NCI-H1417 treated with DMSO at 0.1 percent for 48 hours (cell line): Measurements from ENCODE around the gene RPS6KA4.

Experiments used
- DNase-seq: peaks from one replicate; lab custom pipeline; 2025; lab: John Stamatoyannopoulos, UW

Gene RPS6KA4

DNA sequence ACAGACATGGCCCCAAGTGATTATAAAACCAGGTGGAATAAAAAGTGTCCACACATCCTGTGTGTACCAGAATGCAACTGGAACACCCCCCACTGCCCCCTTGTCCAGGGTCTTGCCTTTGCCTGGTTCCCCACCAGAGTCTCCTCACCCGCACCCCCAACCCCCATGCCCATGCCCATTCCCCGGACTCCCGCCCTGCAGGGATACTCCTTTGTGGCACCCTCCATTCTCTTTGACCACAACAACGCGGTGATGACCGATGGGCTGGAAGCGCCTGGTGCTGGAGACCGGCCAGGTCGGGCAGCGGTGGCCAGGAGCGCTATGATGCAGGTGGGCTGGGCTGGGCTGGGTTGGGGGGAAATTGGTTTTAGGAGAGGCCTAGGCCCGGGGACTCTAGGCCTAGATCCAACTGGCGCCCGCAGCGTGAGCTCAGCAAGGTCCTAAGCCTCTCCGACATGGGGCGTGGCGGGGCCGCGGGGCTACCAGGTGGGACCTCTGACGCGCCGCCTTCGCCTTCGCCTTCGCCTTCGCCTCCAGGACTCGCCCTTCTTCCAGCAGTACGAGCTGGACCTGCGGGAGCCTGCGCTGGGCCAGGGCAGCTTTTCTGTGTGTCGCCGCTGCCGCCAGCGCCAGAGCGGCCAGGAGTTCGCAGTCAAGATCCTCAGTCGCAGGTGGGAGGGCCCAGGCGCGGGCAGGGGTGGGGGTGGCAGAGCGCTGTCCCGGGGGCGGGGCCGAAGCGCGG is 9.1 kb downstream of the RPS6KA4 start:
- DNase-seq: no peak

DNA sequence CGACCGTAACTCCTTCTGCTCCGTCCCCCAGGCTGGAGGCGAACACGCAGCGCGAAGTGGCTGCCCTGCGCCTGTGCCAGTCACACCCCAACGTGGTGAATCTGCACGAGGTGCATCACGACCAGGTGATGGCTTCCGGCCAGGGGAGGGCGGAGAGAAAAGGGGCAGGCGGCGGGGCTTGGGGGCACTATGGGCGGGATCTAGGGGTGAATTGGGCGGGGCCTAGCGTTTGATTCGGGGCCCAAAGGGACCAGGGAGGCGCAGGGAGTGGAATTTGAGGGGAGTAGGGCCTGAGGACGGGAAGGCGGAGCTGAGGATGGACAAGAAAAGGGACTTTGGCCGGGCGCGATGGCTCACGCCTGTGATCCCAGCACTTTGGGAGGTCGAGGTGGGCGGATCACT is 9.7 kb downstream of the RPS6KA4 start:
- DNase-seq: no peak

DNA sequence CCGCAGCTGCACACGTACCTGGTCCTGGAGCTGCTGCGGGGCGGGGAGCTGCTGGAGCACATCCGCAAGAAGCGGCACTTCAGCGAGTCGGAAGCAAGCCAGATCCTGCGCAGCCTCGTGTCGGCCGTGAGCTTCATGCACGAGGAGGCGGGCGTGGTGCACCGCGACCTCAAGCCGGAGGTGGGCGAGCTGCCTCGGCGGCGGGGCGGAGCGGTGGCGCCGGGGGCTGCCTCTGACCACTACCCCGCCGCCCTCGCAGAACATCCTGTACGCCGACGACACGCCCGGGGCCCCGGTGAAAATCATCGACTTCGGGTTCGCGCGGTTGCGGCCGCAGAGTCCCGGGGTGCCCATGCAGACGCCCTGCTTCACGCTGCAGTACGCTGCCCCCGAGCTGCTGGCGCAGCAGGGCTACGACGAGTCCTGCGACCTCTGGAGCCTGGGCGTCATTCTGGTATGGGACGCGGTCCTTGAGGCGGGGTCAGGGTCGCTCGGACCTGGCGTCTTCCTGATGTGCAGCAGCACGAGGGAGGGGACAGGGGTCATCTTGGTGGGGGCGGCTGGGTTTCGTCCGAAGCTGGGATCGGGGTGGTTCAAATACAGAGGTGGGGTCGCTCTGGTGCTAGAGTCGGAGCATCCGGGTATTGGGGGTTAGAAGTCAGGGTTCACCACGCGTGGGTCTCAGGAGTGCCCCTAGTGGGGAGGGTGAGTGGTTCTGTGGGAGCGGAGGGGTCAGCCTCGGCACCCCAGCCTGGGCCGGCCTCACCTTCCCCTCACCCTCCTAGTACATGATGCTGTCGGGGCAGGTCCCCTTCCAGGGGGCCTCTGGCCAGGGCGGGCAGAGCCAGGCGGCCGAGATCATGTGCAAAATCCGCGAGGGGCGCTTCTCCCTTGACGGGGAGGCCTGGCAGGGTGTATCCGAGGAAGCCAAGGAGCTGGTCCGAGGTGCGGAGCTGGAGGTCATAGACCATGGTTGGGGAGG is 10.8 kb downstream of the RPS6KA4 start:
- no peak for DNase-seq

DNA sequence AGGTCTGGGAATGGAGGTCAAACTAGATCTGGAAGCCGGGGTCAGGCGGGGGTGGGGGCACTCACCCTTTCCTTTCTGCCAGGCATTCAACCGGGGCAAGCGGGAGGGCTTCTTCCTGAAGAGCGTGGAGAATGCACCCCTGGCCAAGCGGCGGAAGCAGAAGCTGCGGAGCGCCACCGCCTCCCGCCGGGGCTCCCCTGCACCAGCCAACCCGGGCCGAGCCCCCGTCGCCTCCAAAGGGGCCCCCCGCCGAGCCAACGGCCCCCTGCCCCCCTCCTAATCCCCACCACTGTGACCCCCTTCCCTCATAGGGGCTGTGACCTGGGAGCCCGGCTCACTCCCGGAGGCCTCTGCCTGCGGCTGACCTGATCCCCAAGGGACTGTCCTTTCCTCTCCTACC is 12.2 kb downstream of the RPS6KA4 start:
- no peak for DNase-seq

DNA sequence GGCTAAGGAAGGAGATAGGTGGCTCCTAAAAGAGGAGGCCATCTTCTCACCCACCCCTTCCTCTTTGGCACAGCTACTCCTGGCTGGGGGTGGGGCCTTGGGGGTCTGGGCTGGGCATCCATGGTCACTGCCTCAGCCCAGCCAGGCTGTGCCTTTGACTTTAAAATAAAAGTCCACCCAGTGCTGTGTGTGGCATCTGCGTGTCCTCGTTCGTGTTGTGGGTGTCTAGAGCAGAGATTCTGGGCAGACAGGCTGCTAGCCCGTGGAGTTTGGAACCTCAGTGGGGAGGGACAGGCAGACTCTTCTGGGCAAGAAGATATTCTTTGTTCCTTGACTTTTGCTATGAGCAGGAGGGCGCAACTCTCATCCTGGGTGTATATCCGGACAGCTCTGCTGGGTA is 13.1 kb downstream of the RPS6KA4 start:
- DNase-seq: no peak

DNA sequence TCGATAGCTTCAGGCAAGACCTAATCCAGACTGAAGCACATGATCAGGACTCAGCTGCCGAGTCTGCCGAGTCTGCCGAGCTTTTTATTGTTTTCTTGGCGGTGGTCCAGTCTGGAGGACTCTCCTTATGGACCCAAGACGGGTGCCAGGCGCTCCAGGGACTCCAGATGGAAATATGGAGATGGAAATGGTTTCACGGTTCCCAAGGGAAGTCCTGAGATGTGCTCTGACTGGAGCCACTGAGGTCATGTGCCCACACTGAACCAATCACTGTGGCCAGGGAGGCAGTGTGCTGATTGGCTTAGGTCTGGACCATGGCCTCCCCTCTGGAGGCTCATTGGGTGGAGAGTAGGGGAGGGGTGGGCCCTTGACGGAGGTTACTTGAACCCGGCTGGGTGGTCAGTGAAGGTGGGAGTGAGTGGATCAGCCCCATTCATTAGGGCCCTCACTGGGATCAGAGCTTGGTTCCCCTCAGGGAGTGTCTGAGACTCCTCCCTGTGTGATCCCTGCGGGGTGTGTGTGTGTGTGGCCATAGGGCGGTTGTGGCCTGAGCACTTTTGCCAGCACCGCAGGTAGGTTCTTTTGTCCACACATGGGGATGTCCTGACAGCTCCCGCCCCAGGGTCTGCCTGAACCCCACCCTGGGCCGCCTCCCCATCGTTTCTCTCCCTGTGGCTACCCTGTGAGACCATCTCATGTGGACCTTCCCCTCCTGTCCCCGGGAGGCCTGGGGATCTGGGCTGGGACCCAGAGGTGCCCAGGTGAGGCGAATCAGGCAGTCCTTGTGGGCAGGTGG is 14.0 kb downstream of the RPS6KA4 start:
- no peak for DNase-seq

DNA sequence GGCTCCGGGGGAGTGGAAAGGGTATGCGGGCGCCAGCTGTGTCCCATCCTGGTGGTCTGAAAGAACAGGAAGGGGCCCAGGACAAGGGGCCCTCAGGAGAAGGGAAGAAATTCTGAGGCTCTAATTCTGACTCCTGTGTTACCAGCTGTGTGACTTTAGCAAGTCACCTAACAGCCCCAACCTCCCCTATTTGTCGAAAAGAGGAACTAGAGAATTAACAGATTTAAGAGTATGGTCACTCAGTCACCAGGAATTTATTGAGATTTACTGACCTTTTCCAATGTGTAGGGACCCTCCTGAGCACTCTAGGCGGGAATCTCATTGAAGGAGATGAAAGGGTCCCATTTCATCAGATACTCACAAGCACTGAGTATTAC is 14.6 kb downstream of the RPS6KA4 start:
- DNase-seq: no peak

DNA sequence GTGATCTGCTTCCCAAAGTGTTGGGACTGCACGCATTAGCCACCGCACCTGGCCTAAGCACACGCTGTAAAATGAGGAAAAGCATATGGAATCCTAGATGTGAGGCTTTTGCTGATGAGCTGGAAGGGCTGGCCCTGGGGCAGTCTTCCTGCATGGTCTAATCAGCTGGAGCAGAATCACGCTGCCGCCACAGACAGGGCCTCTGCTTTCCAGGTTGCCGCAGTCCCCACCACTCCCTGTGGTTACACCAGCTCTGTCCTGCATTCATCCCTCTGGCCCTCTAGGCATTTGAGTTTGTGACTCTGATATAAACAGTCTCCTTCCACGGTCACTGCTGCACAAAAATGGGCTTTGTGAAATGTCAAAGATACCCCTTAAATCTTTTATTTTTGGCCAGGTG is 17.1 kb downstream of the RPS6KA4 start:
- DNase-seq: no peak

DNA sequence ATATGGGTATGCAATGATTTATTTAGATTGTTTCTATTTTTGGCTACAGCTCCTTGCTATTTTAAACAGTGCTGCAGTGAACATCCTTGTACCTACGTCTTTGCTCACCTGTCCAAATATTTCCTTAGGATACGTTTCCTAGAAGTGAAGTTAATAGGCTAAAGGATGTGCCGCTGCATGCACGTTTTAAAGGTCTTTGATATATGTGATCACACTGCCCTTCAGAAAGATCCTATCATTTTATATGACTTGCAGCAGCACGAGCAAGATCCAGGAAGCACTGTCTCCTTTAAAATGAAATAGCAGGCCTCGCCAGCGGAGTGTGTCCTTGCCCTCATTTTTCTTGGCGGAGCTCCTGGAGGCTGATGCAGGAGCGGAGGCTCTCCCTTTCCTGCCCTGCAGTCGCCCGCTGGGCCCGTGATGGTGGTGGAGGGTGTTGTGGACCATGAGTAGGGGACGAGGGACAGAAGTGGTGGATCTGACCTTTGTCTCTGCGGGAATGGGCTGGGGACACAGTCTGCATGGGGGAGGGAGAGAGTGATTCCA is 19.4 kb downstream of the RPS6KA4 start:
- no peak for DNase-seq

DNA sequence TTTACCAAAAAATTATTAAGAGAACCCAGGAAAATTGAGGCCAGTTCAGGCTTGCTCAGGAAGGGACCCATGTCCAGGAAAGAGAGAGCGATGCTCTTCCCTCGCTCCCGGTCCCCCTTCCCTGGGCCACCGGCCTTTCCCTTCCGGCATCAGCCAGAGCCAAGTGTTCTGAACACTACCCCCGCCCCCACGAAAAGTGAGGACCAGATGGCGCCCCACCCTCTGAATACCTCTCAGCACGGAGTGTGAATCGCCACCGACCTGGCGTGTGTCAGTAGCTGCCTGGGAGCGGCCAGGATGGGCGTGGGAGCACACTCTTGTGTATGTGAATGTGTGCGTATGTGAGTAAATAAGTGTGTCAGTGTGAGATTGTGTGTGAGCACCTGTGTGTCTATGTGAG is 20.2 kb downstream of the RPS6KA4 start:
- DNase-seq: no peak

DNA sequence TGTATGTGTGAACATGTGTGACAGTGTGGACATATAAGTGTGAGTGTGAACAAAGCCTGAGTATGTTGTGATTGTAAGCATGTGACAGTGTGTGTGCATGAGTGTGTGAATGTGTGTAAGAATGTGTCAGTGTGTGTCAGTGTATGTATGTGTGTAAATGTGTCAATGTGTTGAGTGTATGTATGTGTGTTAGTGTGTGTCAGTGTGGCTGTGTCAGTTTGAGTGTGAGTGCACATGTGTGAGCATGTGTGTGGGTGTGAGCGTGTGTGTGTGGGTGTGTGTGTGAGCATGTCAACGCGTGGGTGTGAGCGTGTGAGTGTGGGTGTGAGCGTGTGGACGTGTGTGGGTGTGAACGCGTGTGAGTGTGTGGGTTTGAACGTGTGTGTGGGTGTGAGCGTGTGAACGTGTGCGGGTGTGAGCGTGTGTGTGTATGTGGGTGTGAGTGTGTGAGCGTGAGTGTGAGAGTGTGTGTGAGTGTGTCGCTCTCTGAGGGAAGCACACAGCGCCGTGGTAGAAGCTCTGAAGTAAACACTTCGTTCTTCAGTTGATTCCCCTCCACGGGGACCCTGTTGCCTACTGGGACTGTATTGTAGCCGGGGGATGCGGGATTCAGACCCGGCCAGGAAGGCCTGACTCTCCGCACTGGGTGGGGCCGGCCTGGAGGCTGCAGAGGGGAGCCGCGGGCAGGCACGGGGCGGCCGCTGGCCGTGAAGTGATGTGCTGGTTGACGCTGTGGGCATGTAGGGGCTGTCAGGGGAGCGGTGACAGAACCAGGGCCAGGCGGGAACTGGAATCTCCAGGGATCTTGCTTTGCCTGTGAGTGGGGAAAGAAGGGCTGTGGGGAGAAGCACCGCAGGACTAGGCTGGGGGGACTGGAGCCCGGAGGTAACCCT is 21.1 kb downstream of the RPS6KA4 start:
- DNase-seq: no peak

DNA sequence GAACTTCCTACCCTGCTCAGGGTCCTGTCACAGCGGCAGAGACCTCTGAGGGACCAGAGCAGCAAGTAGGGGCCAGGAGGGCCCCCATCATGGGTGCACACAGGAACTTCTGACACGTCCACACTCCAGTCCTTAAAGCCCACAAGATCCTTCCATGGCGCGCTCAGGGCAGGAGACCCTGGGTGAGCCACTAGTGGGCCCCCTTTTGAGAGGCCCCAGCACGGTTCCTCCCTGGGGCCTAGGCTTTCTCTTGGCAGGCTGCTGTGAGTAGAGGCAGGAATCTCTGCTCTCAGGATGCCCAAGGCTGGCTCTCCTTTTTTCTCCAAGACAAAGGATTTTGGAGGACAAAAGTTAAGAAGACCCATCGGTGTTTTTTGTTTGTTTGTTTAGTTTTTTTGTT is 22.4 kb downstream of the RPS6KA4 start:
- no peak for DNase-seq

DNA sequence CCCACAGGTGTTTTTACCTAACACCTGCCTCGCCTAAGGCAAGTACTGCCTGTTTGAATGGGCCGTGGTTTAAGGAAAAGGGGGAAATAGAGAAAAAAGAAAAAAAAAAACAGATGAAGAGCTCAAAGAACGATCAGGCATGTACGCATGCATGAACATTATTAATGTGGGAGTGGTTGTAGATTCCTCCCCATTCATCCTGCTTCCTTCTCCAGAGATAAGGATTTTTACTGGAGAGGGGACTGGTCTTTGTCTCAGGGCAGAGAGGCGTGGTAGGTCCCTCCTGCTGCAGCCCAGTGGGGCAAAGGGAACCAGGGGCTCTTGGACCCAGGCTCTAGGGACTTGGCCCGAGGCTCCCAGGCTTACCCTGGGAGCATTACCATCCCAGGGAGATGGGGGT is 23.1 kb downstream of the RPS6KA4 start:
- no peak for DNase-seq

DNA sequence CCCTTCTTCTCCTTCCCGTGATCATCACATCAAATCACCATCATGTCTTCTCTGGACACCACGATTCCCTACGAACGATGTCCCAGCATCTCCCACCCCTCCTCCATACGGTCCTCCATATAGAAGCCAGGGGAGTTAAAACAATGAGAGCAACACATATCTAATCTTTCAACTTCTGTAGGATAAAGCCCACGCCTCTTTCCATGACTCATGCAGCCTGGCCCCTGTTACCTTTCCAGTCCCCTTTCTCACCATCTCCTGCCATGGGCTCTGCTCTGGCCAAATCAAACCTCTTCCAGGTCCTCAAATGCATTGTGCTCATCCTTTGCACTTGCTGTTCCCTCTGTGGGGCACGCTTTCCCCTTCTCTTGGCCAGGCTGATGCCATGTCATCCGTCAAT is 23.6 kb downstream of the RPS6KA4 start:
- no peak for DNase-seq

DNA sequence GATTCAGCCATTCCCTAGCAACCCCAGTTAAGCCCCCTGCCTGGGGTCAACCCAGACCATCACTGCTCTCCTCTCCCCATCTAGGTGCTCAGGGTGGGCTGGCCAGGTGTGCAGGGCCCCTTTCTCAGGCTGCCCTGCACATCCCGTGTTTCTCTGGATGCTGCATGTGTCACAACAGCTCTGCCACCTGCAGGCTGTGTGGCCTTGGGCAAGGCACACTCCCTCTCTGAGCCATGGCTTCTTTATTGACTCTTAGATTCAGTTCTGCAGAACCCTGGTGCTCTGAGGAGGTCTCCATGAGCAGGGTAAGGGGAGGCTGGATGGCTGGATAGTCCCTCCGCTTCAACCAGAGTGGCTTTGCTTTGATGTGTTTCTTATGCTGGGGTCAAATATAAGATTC is 24.6 kb downstream of the RPS6KA4 start:
- DNase-seq: no peak

DNA sequence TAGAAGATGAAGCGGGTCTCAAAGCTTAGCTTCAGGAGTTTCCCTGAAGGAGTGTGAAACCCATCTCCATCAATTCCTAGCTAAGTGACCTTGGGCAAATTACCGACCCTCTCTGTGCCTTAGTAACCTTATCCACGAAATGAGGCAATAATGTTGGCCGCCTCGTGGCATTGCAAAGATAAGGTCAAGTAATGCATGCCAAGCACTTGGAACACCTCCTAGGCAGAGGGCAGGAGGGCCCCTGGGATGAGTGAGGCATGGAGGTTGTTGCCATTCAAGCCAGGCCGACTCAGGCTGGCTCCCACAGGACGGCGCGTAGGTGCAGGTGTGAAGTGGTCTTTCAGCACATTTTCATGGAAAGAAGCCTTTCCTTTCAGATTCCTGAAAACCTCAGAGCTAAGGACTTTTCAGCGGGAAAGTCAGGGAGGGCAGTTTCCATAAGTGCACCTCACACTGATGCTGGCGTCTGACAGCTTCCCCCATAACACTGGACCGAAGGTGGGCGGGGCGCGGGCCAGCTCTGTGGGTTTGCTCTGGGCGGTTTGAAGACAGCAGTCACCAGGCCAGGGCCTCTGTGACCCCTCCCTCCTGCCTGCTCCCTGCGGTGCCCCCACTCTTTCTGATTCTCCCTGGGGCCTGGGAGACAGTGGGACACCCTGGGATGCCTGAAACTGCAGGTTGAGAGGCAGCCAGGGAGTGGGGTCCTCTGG is 25.2 kb downstream of the RPS6KA4 start:
- DNase-seq: no peak

DNA sequence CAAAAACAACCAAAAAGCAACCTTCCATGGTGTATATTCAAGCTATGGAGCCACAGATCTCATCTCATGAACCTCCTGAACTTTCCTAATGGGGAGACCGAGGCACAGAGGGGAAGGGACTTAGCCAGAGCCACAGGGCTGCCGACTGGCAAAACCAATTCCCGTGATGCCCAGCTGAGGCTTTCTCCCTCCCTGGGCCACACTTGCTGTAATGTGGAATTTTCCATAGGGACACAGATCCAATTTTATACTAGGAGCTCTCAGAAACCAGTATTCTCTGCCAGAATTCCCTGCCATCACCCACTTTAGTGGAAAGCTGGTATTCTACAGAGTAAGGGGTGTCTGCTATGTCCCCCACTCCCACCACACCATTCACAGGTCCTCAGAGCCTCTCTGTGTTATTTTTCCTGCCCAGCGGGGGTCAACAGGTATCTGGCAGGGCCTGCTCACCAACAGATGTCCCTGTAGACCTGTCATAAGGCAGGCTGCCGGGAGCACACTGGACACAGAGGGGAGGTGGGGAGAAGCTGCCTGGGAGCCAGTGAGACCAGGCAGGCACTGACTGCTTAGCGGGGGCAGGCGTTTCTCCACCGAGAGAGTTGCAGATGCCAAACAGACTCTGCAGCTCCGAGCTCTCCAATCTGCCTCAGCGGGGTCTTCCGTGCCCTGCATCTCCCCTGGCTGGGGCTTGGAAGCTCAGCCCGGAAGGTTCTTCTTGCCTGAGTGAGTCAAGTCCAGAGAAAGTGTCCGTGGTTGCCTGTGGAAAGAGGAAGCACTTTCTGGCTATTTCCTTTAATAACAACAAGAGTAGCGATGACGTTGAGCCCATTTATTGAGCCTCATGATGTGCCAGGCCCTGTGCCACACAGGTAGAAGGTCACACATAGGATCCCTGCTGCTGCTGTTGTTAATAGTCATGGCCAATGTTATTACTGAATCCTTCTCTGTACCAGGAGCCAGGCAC is 26.3 kb downstream of the RPS6KA4 start:
- no peak for DNase-seq

DNA sequence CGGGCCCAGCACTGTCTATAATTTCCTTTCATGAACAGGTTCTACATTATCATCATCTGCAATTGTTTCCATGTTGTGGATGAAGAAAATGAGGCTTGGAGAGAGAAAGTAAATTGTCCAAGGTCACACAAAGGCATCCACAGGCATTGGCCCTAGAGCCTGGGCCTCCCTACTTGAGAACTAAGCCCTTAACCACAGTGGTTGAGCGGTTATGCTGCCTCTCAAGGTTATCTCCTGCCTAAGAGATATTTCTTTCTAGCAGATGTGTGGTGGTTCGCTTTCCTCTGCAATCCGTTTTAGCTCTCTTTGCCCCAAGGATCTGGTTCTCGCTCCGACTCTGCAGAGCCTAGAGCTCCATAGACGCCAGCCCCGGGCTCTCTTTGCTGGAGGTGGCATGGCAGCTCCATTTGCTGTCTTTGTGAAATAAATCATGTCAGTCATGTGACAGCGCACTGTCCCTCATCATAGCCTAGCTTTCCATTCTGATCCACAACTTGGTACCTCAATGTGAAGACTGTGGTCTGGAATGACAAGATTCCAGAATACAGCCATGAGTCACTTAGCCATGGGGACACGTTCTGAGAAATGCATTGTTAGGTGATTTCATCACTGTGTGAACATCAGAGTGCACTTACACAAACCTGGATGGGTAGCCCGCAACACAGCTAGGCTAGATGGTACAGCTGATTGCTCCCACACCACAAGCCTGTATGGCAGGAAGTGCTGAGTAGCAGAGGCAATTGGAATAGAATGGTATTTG is 27.2 kb downstream of the RPS6KA4 start:
- DNase-seq: no peak

DNA sequence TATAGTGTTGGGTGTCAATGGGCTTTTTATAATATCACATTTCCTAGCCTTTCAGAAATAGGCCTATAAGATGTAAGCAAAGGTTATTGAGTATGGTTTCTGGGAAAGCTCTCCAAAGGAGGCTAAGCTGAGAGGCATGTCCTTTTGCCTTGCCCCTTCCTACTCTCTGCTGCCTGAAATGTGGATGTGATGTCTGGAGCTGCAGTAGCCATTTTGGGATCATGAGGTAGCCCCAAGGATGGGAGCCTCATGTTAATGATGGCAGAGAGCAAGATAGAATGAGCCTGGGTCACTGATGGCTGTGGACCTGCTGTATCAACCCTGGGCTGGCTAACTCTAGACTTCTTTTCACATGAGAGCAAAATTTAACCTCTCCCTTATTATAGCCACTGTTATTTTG is 29.0 kb downstream of the RPS6KA4 start:
- DNase-seq: no peak
